Neural progenitor cell (in vitro differentiated cells): ENCODE data around the gene MS4A3.

Experiments used
- CTCF ChIP-seq: fragments of 200-600 bp; sonication (generic); IDR thresholded peaks from 2 replicates; pipeline ENCODE4 v1.5.1; 2017; ENCODE audit warnings: antibody characterized with exemption, mild to moderate bottlenecking
- EZH2 ChIP-seq: fragments of 200-600 bp; sonication (generic); IDR thresholded peaks from 2 replicates; pipeline ENCODE4 v1.6.1; 2017; ENCODE audit warnings: antibody characterized with exemption, mild to moderate bottlenecking, moderate library complexity
- EZH2phosphoT487 ChIP-seq: fragments of 200-600 bp; sonication (generic); IDR thresholded peaks from 2 replicates; pipeline ENCODE4 v1.6.1; 2017; ENCODE audit warnings: antibody characterized with exemption

DNA sequence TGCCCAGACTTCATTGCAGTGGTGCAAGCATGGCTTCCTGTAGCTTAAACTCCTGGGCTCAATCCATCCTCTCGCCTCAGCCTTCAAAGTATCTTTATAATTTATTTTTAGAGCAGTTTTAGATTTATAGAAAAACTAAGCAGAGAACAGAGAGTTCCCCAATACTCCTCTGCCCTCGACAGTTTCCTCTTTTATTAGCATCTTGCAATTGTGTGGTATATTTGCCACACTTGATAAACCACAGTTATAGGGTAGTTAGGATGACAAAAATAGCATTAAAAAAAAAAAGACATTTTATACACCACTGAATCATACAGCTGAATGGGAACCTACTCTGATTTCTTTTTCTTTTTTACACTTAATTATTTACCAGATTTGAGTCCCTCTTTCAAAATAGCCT is 63.2 kb downstream of the MS4A3 start:
- TF ChIP-seq CTCF (no peak), EZH2 (no peak), EZH2phosphoT487 (no peak)
